ENCODE results near the gene MYO16. TPM values are rescaled to one million over a fixed set of nuclear protein-coding genes. Genes with fewer than 3 reads are reported as not detected.

Gene MYO16
- total RNA-seq, 1 donor from 2014 or later = 1.2 TPM

GRCh38 chr13:109244566-109244965 lies 615.2 kb downstream of the MYO16 start:
- DNase-seq (ENCODE audit: low read depth) = no peak
- no peak overlapping the region for H3K4me3 ChIP-seq (ENCODE audit: low read depth, low read length)
- TF ChIP-seq, protein P1, sequence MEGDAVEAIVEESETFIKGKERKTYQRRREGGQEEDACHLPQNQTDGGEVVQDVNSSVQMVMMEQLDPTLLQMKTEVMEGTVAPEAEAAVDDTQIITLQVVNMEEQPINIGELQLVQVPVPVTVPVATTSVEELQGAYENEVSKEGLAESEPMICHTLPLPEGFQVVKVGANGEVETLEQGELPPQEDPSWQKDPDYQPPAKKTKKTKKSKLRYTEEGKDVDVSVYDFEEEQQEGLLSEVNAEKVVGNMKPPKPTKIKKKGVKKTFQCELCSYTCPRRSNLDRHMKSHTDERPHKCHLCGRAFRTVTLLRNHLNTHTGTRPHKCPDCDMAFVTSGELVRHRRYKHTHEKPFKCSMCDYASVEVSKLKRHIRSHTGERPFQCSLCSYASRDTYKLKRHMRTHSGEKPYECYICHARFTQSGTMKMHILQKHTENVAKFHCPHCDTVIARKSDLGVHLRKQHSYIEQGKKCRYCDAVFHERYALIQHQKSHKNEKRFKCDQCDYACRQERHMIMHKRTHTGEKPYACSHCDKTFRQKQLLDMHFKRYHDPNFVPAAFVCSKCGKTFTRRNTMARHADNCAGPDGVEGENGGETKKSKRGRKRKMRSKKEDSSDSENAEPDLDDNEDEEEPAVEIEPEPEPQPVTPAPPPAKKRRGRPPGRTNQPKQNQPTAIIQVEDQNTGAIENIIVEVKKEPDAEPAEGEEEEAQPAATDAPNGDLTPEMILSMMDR (conservative IDR thresholded peaks at IDR 0.05; ENCODE audit: low read depth, low read length) = no peak

GRCh38 chr13:109246001-109246400 lies 616.6 kb downstream of the MYO16 start:
- TF ChIP-seq, protein P1 (conservative IDR thresholded peaks at IDR 0.05; ENCODE audit: low read depth, low read length) = no peak
- DNase-seq (ENCODE audit: low read depth) = no peak
- no peak overlapping the region for H3K4me3 ChIP-seq (ENCODE audit: low read depth, low read length)

DNA sequence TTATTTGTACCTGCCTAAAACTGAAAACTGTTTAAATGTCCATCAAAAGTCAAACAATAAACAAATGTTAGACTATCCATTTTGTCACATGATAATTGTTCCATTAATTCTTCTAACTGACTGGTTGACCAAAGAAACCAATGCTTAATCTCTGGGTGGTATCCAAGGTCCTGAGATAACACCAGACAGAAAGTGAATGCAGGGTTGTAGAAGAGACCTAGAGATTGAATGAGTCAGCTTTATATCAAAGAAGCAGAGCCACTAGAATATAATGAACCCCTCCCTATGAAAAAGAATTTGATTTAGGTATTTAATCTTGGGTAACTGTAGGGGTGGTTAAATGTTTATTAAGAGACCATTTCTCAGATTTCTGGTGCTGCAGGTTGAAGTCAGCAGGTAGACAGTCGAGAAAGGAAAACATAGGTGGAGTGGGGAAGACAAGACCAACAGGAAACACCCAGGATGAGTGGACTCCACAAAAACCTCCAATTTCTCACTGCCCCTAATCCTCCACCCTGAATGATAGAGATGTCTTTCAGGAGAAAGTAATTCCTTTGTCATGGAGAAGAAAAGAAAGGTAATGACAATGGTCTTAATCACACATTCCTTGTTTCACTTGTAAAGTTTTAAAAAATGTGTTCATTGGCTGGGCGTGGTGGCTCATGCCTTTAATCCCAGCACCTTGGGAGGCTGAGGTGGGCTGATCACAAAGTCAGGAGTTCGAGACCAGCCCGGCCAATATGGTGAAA lies 620.5 kb downstream of the MYO16 start:
- no peak for DNase-seq (ENCODE audit: low read depth)
- TF ChIP-seq, protein P1 (conservative IDR thresholded peaks at IDR 0.05; ENCODE audit: low read depth, low read length) = no peak
- no peak overlapping the region for H3K4me3 ChIP-seq (ENCODE audit: low read depth, low read length)

DNA sequence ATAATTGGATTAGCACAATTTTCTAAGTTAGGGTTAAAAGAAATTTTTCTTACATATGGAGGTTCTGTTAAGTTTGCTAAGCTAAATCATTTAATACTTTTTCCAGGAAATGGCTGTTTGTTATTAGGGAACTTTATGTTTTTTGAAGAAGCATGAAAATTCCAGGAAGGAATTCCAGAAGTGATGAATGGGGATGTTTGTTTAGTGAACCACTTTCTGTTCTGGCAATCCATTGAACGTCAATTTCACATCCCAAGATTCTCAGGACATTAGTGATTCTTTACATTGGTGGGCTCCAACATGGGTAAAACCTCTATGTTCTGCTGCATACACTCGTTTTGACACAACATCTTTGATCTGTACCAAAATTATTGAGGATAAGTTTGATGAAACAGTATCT lies 622.5 kb downstream of the MYO16 start:
- H3K4me3 ChIP-seq (ENCODE audit: low read depth, low read length) = no peak overlapping the region
- TF ChIP-seq, protein P1 (conservative IDR thresholded peaks at IDR 0.05; ENCODE audit: low read depth, low read length) = no peak
- DNase-seq (ENCODE audit: low read depth) = no peak

GRCh38 chr13:109253316-109253715 lies 623.9 kb downstream of the MYO16 start:
- DNase-seq (ENCODE audit: low read depth) = no peak
- TF ChIP-seq, protein P1 (conservative IDR thresholded peaks at IDR 0.05; ENCODE audit: low read depth, low read length) = no peak
- H3K4me3 ChIP-seq (ENCODE audit: low read depth, low read length) = no peak overlapping the region

GRCh38 chr13:109254274-109254673 lies 624.9 kb downstream of the MYO16 start:
- no peak overlapping the region for H3K4me3 ChIP-seq (ENCODE audit: low read depth, low read length)
- DNase-seq (ENCODE audit: low read depth) = no peak
- TF ChIP-seq, protein P1 (conservative IDR thresholded peaks at IDR 0.05; ENCODE audit: low read depth, low read length) = no peak
